Jurkat, Clone E6-1 (cell line): ENCODE measurements around the gene PTX4.

Source experiments
- DNase-seq: peaks from one replicate; pipeline ENCODE4 v3.0.0-alpha.2; 2011; ENCODE audit warnings: low read depth, low spot score
- H3K4me3 ChIP-seq: 2 replicates; pipeline ENCODE4 v1.5.1; 2011; ENCODE audit warnings: mild to moderate bottlenecking, low read length, control low read depth, moderate library complexity

PTX4 gene

DNA sequence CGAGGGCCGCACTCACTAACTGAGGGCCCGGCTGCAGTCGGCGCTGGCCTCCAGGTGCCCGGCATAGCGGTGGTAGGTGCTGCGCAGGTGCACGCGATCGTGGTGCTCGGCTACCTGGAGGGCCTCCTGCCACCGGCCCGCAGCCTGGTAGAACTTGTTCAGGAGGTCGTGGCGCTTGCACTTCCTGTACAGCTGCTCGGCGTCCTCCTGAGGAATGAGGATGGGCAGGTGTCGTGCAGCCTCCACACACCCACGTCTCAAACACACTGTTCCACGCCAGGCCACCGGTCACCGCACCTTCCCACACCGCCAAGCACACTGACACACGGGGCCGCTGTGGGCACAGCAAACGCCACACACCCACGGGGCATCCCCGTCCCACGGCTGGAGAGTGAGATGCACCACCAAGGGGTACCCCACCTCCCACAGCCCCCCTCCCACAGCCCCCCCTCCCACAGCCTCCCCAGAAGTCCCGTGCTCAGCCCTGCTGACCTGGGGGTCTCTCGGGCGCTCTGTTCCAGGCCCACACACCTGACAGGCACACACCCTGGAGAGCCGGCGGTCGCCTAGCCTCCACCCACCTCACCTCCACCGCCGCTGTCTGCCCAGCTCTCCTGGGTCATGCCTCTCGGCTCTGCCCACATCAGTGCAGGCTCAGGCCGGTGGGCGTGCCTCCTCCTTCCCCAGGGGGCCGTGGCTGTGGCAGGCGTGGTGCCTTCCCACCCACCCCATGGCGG lies 37.3 kb upstream of the PTX4 start:
- no peak overlapping the region for H3K4me3 ChIP-seq
- no peak for DNase-seq

DNA sequence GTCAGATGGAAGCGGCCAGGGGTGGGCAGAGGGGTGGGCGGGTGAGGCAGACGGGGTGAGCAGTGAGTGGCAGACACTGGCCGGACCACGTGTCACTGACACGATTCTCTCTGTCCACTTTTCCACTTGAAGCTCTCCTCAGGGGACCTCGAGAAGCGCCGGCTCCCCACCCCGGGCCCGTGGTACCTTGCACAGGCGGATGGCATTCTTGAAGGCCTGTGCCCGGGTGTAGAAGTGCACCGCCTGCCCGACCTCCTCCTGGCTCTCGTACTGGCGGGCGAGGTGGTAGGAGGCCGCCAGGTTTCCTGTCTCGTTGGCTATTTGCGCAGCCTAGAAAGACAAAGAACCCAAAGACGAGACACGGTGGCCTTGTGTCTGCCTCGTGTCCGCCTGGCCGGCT lies 35.6 kb upstream of the PTX4 start:
- no peak overlapping the region for H3K4me3 ChIP-seq
- DNase-seq, result no peak

DNA sequence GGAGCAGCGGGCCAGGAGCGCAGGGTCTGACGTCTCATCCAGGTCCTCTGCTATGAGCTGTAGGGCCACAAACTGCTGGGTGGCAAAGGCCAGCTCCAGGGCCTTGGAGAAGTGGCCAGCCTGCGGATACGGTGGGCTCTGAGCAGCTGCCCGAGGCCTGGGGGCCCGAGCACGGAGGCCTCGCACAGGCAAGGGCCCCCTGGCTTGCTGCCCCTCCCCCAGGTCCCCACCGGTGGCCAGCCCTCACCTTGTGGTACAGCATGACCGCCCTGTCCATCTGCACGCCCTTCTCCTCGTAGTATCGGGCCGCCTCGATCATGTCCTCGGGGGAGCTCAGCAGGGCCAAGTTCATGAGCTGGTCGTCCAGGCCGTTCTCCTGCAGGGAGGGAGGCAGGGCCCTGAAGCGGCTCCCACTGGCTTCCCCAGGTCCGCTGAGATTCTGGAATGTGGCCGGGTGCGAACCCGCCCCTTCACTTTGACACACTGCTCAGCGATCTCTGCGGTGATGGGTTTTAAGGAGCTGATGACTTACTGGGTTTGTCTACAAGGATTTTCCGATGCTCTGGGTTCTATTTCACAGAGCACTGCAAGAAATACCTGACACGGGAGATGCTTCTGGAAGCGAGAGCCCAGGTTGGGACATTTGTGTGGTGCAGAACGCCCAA lies 35.0 kb upstream of the PTX4 start:
- no peak overlapping the region for H3K4me3 ChIP-seq
- no peak for DNase-seq

DNA sequence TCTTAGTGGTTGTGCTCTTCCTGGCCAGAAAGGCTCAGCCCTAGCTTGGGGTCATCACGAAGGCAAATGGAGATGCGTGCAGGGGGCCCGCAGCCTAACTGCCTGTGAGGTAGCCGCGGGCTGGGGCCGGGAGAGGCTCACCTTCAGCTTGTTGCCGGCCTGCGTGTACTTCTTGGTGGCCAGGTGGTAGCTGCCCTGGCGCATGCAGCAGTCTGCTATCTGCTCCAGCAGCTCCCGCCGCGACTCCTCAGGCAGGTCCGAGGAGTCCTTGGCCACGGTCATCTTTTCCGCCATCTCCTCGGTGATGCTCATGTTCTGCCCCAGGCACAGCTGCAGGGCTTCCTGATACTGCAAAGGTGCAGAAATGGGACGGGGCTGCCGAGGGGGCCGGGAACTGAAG lies 31.7 kb upstream of the PTX4 start:
- H3K4me3 ChIP-seq, result no peak overlapping the region
- DNase-seq, result no peak

DNA sequence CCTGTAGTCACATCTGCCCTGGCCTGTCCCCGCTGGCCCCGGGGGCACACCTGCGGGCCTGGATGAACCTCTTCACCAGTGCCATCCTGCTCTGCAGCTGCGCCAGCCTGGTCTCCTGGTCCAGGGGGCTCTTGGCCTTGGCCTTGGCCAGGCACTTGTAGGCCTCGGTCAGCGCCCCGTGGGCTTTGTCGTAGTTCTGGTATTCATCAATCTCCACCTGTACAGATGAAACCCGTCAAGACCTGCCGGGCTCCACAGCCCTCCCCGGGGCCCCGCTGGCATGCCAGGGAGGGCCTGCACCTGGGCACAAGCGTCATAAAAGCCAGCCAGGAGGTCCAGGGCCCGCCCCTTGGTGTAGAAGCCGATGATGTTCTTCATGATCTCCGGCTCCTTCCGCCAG lies 31.1 kb upstream of the PTX4 start:
- no peak for DNase-seq
- no peak overlapping the region for H3K4me3 ChIP-seq

DNA sequence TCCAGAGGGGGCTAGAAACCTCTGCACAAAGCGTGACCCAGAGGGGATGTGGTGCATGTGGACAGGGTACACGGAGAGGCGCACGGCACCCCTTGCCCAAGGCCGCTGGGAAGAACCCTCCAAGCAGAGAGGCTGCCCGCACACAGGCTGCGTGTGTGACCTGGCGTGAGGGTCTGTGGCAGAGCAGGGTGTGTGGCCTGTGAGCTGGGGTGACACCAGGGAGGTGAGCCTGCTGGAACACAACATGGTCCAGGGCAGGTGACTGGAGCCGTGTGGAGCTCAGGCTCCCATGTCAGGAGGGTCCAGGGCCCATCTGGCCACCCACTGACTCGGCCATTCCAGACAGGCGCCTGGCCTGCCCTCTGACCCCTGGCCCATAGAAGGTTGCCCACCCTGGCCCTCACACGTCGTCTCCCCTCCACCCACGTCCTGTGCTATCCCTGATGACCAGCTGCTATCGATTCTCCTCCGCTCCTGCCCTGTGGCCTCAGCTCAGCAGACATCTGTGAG lies 29.9 kb upstream of the PTX4 start:
- no peak for DNase-seq

DNA sequence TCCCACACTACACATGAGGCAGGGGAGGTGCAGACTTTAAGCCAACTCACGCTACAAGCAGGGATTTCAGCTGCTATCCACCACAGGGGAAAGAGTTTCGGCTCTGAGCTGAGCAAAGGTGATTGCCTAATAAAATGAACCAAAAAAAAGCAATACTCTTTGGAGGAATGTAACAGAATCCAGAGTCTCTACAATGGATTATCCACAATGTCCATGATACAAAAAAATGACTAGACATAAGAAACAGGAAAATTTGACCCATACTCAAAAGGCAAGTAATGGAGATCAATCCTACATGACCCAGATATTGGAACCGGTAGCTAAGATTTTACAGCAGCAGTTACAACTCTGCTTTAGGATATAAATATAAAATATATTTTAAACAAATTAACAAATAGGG lies 25.8 kb upstream of the PTX4 start:
- H3K4me3 ChIP-seq, result no peak overlapping the region
- DNase-seq, result no peak

More for the DNA sequence above, 29.9 kb upstream of the PTX4 start:
- H3K4me3 ChIP-seq, result no peak overlapping the region

DNA sequence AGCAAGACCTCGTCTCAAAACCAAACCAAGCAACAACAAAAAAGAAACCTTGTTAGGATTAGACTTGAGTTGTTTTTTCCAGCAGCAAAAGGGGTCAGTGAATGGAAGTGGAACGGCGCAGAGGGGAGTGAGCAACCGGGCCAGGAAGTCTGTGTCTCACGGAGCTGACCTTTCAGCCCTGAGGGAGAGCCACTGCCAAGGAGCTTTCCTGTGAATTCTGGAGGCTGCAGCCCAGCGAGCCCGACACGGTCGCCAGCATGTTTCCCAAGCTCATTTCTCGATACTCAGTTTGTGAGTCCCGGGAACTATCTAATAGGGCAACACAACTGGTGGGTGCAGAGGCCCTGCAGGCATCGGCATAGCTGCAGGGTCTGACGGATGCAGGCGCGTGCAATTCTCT lies 24.0 kb upstream of the PTX4 start:
- no peak for DNase-seq

DNA sequence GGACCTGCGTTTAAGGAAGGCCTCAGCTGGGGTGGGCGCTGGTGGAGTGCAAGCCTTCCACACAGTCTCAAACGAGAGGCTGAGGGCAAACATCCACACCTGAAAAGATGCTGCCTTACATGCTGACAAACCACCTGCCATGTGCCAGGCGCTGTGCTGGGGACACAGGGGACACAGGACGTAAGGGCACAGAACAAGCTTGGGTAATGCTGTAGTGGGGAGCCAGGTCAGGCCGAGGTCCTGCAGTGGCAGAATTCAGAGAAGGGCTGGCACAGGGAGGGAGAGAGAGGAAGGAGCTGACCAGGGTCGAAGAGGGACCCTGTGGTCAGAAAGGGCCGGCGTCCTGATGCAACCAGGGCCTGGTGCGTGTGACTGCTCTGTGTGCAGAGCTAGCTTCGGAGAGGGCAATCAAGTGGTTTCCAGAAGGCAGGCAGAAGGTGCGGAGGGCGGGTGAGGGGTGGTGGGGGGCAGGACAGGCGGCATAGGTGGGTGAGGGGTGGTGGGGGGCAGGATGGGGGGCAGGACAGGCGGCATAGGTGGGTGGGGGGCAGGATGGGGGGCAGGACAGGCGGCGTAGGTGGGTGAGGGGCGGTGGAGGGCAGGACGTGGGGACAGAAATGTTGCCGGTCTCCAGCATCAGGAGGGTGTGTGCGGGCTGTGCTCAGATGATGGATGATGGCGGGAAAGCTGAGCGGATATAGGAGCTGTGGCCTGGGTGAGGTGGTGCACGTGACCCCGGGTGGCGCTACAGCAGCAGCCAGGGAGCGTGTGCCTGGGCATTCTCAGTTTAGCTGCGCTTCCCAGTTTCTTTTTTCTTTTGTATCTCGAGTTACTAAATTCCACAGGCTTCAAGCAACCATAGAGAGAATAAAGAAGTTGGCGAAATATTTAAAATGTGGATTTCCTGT lies 23.2 kb upstream of the PTX4 start:
- DNase-seq, result no peak
- no peak overlapping the region for H3K4me3 ChIP-seq

More for the DNA sequence above, 24.0 kb upstream of the PTX4 start:
- H3K4me3 ChIP-seq, result no peak overlapping the region

DNA sequence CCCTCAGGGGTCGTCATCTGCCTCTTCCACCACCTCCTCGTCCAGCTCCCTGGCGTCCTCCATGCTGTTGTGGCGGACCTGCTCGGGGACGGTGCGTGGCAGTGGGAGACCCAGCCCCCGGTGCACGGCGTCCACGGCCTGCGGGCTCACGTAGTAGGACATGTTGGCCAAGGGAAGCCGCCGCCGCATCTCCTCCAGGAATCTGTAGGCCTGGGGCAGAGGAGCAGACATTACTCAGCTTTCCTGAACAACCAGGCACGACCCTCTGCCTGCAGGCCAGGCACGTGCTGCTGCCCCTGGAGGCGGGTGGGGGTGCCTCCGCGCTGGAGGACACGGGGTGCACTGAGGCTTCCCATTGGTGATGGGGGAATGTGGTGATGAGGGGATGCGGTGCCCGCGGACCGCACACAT lies 22.2 kb upstream of the PTX4 start:
- DNase-seq, result no peak
- no peak overlapping the region for H3K4me3 ChIP-seq

DNA sequence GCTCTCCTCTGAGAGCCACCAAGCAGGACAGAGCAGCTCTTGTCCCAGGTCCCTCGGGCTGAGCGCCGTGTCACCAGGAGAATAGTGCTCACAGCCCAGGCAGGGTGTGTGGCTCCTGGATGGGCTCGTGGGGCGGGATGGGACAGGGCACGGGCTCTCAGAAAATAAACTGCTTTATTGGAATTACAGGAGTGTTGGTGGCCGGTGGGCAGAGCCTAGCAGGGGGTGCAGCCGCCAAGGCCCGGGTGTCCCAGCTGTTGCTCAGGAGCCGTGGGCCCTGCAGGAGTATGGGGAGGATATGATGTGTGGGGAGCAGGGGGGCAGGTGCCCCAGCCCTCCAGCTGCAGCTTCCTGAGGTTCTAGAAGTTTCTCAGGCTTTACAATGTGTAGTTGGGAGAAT lies 21.5 kb upstream of the PTX4 start:
- no peak overlapping the region for H3K4me3 ChIP-seq
- no peak for DNase-seq

DNA sequence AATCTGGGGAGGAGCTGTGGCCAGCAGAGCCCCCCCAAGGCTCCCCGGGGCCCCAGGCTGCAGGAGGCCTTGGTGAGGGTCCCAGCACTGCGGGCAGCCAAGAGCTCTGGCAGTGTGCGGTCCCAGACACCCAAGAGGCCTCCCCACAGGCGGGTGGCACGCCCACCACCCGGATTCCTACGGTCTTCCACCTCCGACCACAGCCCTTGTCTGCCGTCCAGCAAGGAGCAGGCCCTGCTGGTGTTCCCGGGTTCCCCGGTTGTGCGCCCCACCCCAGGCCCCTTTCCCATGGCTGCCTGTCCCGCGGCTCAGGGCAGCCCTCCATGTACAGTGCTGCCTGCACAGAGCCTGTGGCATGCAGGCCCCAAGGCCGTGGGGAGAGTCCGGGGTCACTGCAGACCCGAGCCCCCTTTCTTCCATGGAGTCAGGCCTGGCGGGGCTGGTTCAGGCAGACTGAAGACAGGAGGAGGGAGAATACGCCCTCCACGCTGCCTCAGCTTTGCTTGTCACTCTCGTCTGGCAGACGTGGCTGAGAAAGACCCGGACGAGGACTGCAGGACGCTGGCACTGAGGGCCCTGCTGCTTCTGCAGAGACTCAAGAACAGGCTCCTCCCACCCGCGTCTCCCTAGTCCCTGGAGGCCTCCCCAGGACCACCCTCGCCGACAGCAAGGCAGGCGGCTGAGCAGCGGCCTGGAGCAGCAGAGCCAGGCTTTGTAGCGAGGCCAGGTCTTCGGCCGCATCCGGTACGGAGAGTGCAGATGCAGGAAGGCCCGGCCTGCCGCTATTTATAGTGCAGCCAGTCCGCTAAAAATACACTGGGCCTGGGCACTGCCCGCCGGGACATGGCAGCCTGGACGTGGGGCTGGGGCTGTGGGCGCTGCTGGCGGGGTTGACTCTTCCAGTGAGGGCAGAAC lies 20.8 kb upstream of the PTX4 start:
- no peak for DNase-seq
- H3K4me3 ChIP-seq, result no peak overlapping the region

DNA sequence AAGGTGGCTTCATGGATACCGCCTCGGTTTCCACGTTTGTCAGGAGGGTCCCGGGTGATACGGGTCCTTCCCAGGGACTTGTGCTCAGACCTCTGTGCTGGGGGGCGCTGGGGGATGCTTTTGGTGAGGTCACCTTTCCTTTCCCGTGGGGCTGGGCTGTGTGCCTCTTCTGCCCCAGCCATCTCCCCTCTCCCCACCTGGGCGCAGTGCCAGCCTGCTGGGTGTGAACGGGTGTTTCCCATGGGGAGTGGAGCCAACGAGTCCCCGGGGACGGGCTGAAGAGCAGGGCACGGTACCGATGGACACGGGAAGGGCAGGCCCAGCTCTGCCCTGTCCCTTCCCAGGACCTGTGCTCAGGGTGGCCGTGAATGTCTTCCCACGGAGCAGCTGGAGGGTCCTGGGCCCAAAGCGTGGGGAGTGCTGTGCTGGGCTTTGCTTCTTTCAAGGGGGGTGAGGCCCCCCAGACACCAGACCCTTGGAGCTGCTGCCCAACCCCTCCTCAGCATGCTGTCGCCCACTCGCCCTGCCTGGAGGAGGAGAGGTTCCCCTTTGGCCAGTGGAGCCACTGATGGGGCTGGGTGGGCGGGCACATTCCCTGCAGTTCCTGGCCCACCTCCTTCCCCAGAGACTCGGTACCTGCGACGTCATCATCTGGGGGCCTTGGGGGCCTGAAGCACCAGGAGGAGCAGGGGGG lies 19.9 kb upstream of the PTX4 start:
- no peak for DNase-seq
- no peak overlapping the region for H3K4me3 ChIP-seq

DNA sequence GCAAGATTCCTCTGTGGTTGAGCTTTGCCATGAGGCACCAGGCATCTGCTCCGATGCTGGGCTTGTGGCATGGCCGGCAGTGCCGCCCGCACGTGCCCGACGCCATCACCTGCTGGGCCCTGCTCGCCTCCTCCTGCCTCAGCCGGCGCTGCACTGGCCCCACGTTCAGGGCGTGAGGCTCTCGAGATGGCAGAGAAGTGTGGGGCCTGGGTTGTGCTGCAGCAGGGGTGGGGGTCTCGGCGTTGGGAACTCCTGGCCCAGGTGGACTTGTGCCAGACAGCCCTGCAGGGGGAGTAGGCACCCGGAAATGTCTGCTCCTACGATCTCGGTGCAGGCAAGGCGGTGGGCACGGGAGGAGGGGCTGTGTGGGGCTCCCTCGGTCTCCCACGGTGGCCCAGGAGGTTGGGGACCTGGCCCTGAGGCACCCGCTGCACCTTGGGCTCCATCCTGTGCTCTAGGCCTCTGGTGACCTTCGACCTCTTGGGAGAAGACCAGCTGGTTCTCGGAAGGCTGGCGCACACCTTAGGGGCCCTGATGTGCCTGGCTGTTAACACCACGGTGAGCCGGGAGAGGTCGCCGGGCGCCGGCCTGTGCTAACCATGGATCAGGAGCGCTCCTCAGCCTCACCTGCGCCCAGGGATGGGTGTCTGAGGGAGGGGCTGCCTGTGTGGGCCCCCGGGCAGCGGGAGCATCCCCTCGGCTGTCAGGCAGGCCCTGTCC lies 17.9 kb upstream of the PTX4 start:
- DNase-seq, result no peak
- H3K4me3 ChIP-seq, result no peak overlapping the region

DNA sequence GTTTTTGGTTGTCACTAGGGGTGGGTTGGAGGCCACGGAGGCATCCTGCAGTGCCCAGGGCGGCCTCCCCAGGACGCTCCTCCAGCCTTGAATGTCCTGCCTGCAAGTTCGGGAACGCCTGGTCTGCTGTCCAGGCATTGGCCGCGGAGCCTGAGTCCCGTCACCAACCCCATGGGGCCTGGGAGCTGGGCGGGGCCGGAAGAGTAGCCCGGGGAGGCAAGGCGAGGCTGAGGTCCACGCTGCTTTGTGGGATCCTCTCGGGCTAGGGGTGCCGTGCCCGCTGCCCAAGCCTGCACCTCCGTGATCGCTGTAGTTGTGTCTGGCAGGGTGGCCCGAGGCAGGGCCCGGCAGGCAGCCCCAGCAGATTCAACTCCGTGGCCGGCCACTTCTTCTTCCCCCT lies 17.2 kb upstream of the PTX4 start:
- no peak for DNase-seq
- H3K4me3 ChIP-seq, result no peak overlapping the region

DNA sequence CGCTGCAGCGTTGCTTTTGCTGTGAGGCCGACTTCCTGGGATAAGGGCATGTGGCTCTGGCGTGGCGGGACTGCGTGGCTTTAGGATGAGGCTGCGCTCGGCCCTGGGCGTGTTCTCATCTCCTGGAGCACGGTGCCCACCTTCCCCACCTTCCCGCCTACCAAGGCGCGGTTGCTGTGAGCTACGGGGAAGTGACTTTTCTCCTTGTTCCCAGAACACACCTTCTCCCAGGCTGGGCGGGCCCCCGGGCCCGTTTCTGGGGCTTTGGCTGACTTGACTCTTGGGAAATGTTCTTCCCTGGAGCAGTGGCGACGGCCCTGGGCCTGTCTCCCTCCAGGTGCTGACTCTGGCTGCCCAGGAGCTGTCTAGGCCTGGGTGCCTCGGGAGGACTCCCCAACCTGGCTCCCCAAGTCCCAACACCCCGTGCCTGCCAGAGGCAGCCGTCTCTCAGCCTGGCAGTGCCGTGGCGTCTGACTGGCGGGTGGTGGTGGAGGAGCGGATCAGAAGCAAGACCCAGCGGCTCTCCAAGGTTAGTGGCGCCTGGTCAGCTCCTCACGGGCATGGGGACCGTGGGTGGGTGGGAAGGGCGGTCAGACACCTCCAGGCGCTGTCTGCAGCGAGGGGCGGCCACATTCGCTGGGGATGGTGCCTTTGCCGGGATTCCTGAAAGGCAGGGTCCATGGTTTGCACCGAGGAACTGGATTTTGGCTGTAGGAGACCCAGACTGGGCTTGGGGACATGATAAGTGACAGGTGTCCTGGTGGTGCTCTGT lies 16.5 kb upstream of the PTX4 start:
- no peak overlapping the region for H3K4me3 ChIP-seq
- no peak for DNase-seq
